Esophagus muscularis mucosa (tissue), 3 donors: ENCODE measurements around the gene KLF12.

ENCODE experiments used
- CTCF ChIP-seq, 3 experiments: fragments of 200-600 bp in 2 of 3; fragments of 450-650 bp in 1 of 3; sonication (generic) in 2 of 3; IDR thresholded peaks; one replicate each; pipeline ENCODE4 v1.5.1; 2017 to 2019; ENCODE audit warnings: antibody characterized with exemption in 3 of 3, mild to moderate bottlenecking in 2 of 3, moderate library complexity in 1 of 3
- POLR2A ChIP-seq: fragments of 450-650 bp; IDR thresholded peaks from one replicate; pipeline ENCODE4 v1.6.1; 2017; ENCODE audit warnings: antibody characterized with exemption, moderate library complexity, mild to moderate bottlenecking, low read depth
- POLR2AphosphoS5 ChIP-seq, 2 donors: sonication (generic); formaldehyde crosslinking; IDR thresholded peaks; one replicate each; pipeline ENCODE4 v1.6.1; 2017; ENCODE audit warnings: antibody characterized with exemption in 2 of 2

GRCh38 chr13:74093691-74094090 lies 40.5 kb downstream of the KLF12 start:
- TF ChIP-seq CTCF (IDR thresholded peaks at IDR 0.05) = no peak
- TF ChIP-seq POLR2A = no peak
- TF ChIP-seq POLR2AphosphoS5 (IDR thresholded peaks at IDR 0.05) = no peak
